WTC11 (cell line): ENCODE measurements around the gene MRPL23. TPM values are rescaled to one million over a fixed set of nuclear protein-coding genes. Genes with fewer than 3 reads are reported as not detected.

Experiments
- ATAC-seq: fragments of 200-7000 bp; cut with Tn5 transposase; 2 replicates; pipeline ENCODE4 v1.10.0; 2021; ENCODE audit warnings: mild to moderate bottlenecking, moderate library complexity
- CTCF ChIA-PET: fragments of 300-600 bp; sonication (Branson Sonifier 250); formaldehyde crosslinking; loops from one replicate; lab custom pipeline; 2021; ENCODE audit warnings: antibody characterized with exemption; lab: Charles Lee
- POLR2A ChIA-PET: fragments of 350-600 bp; sonication (Branson Sonifier 250); formaldehyde crosslinking; loops from one replicate; lab custom pipeline; 2021; ENCODE audit warnings: antibody characterized with exemption; lab: Charles Lee
- DNase-seq: peaks from one replicate; pipeline ENCODE4 v3.0.0; 2021; ENCODE audit warnings: low spot score
- H3K27ac Mint-ChIP-seq: 2 replicates; pipeline ENCODE4 v1.8.0; 2021; ENCODE audit warnings: mixed read lengths
- H3K27me3 Mint-ChIP-seq: 2 replicates; pipeline ENCODE4 v1.8.0; 2021; ENCODE audit warnings: low read depth, mild to moderate bottlenecking, moderate library complexity, mixed read lengths
- H3K36me3 Mint-ChIP-seq: 2 replicates; pipeline ENCODE4 v1.8.0; 2021; ENCODE audit warnings: mixed read lengths
- H3K4me1 Mint-ChIP-seq: 2 replicates; pipeline ENCODE4 v1.8.0; 2022; ENCODE audit warnings: mixed read lengths
- H3K4me3 Mint-ChIP-seq: 2 replicates; pipeline ENCODE4 v1.8.0; 2021; ENCODE audit warnings: mild to moderate bottlenecking, moderate library complexity, mixed read lengths
- H3K9me3 Mint-ChIP-seq: 2 replicates; pipeline ENCODE4 v1.8.0; 2021; ENCODE audit warnings: mixed read lengths
- ETV6 ChIP-seq: sonication (generic); formaldehyde crosslinking; IDR thresholded peaks from 2 replicates; pipeline ENCODE4 v1.8.1; 2022; ENCODE audit warnings: mild to moderate bottlenecking, missing genetic modification reagents
- GRHL2 ChIP-seq: fragments of 250-450 bp; sonication (Bioruptor Pico); IDR thresholded peaks from 2 replicates; pipeline ENCODE4 v1.8.0; 2022; ENCODE audit warnings: mild to moderate bottlenecking, moderate library complexity; ENCODE audit not compliant: insufficient replicate concordance, severe bottlenecking
- MXD4 ChIP-seq: fragments of 250-450 bp; sonication (Bioruptor Pico); IDR thresholded peaks from 2 replicates; pipeline ENCODE4 v1.8.0; 2021; ENCODE audit warnings: mild to moderate bottlenecking, moderate library complexity, borderline replicate concordance
- SMAD4 ChIP-seq: sonication (generic); formaldehyde crosslinking; IDR thresholded peaks from 2 replicates; pipeline ENCODE4 v1.8.0; 2022; ENCODE audit warnings: mild to moderate bottlenecking, missing genetic modification reagents
- TEAD1 ChIP-seq: sonication (generic); formaldehyde crosslinking; IDR thresholded peaks from 2 replicates; pipeline ENCODE4 v1.8.0; 2022; ENCODE audit warnings: mild to moderate bottlenecking, missing genetic modification reagents
- total RNA-seq: library from RNA; stranded (reverse); gene quantifications from 3 replicates; pipeline ENCODE4 v1.2.3, GENCODE V29; 2021
- TF ChIP-seq, protein P1 (sequence below): sonication (generic); formaldehyde crosslinking; IDR thresholded peaks from 2 replicates; pipeline ENCODE4 v1.8.0; 2022; ENCODE audit warnings: mild to moderate bottlenecking, missing genetic modification reagents
- TF ChIP-seq, protein P2 (sequence below): fragments of 250-450 bp; sonication (Bioruptor Pico); IDR thresholded peaks from 2 replicates; pipeline ENCODE4 v1.9.0; 2021; ENCODE audit warnings: moderate library complexity, mild to moderate bottlenecking, inconsistent platforms, borderline replicate concordance
- TF ChIP-seq, protein P3 (sequence below): sonication (generic); formaldehyde crosslinking; IDR thresholded peaks from 2 replicates; pipeline ENCODE4 v1.8.0; 2023; ENCODE audit warnings: missing genetic modification reagents, mild to moderate bottlenecking, borderline replicate concordance
- TF ChIP-seq, protein P4 (sequence below): sonication (generic); formaldehyde crosslinking; IDR thresholded peaks from 2 replicates; pipeline ENCODE4 v1.8.0; 2022; ENCODE audit warnings: mild to moderate bottlenecking, missing genetic modification reagents
- TF ChIP-seq, protein P5 (sequence below): fragments of 250-450 bp; sonication (Bioruptor Pico); IDR thresholded peaks from 2 replicates; pipeline ENCODE4 v1.8.0; 2021; ENCODE audit warnings: mild to moderate bottlenecking
- TF ChIP-seq, protein P6 (sequence below): fragments of 200-600 bp; IDR thresholded peaks from 2 replicates; pipeline ENCODE4 v1.8.0; 2022; ENCODE audit warnings: antibody characterized with exemption
- TF ChIP-seq, protein P7 (sequence below): sonication (generic); formaldehyde crosslinking; IDR thresholded peaks from 2 replicates; pipeline ENCODE4 v1.8.1; 2023; ENCODE audit warnings: mild to moderate bottlenecking, moderate library complexity, missing genetic modification reagents

Gene MRPL23
- total RNA-seq, 1 experiment from 2014 or later: 73.0 TPM

DNA sequence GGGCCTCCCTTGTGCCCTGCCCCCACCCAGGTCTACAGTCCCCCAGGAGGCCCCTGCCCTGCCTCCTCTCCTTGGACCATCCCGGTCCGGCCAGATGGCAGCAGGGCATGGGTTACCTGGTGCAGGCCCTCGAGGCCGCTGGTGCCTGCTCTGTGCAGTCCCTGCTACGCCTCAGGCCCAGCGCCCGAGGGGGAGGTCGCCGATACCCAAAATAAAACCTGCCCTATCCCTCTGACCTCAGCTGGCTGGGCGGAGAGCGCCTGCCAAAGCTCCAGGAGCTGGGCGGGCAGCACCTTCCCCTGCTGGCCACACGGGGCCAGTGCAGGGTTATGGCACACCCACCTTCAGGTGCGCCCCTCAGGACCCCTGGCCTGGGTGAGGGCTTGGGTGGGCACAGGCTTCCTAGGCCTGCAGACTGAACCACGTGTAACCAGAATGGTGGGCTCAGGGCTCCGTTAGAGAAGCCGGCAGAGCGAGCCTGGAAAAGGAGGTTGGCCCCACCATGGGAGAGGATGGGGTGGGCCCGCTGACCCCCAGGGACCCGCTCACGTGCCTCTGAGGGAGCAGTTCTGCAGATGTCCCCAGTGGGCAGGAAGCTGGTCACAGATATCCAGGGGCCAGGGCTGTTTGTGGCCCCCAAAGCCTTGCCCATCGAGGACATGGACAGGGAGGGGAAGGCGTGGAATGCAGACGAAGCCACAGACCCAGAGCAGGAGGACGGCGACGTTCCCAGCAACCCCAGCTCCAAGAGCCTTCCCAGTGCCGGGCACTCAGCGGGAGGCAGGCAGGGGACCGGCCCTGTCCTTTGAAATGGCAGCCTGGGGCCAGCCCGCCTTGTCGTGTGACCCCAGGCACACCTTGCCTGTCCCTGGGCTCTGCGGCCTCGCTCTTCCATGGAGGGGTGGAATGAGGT lies 29.4 kb upstream of the MRPL23 start (continued):
- TF ChIP-seq, protein P1, sequence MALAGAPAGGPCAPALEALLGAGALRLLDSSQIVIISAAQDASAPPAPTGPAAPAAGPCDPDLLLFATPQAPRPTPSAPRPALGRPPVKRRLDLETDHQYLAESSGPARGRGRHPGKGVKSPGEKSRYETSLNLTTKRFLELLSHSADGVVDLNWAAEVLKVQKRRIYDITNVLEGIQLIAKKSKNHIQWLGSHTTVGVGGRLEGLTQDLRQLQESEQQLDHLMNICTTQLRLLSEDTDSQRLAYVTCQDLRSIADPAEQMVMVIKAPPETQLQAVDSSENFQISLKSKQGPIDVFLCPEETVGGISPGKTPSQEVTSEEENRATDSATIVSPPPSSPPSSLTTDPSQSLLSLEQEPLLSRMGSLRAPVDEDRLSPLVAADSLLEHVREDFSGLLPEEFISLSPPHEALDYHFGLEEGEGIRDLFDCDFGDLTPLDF (CRISPR knock-in tag): no peak
- no peak for TF ChIP-seq MXD4 (CRISPR knock-in tag)
- TF ChIP-seq, protein P2, sequence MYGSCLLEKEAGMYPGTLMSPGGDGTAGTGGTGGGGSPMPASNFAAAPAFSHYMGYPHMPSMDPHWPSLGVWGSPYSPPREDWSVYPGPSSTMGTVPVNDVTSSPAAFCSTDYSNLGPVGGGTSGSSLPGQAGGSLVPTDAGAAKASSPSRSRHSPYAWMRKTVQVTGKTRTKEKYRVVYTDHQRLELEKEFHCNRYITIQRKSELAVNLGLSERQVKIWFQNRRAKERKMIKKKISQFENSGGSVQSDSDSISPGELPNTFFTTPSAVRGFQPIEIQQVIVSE (CRISPR knock-in tag): no peak

DNA sequence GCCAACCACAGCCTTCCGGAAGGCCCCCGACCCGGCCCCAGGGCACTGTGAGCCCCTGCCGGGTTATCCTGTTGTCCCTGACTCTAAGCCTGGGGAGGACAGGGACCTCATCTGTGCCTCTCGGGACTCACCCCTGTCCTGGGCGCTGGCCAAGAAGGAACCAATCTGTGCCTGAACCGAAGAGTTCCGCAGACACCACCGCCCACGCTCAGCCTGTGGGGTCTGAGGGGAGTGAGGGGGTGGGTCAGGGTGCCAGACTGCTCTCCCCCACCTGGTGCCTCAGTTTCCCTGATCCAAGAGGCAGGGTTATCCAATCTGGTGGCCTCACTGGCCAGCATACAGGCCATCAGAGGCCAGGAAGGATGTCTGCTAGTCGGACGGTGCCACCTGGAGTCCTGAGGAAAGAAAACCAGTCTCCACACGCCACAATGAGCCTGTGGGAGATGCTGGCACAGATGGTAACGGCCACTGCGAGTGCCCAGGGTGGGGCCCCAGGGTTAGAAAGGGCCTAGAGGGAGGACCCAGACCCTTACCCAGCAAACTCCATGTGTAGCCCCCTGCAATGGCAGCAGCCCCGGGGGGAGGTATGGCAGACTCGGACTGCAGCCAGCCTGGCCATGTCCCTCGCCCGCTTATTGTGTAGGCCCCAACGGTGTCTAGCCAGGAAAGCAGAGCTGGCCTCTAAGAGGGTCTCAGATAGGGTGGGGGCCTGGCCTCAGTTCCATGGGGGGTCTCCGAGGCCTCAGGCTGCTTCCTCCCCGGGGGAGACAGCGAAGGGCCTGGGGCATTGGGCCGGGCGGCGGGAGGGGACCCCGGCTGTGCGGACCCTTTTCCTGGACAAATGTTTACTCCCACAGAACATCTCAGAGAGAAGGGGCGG lies 28.5 kb upstream of the MRPL23 start:
- TF ChIP-seq, protein P3, sequence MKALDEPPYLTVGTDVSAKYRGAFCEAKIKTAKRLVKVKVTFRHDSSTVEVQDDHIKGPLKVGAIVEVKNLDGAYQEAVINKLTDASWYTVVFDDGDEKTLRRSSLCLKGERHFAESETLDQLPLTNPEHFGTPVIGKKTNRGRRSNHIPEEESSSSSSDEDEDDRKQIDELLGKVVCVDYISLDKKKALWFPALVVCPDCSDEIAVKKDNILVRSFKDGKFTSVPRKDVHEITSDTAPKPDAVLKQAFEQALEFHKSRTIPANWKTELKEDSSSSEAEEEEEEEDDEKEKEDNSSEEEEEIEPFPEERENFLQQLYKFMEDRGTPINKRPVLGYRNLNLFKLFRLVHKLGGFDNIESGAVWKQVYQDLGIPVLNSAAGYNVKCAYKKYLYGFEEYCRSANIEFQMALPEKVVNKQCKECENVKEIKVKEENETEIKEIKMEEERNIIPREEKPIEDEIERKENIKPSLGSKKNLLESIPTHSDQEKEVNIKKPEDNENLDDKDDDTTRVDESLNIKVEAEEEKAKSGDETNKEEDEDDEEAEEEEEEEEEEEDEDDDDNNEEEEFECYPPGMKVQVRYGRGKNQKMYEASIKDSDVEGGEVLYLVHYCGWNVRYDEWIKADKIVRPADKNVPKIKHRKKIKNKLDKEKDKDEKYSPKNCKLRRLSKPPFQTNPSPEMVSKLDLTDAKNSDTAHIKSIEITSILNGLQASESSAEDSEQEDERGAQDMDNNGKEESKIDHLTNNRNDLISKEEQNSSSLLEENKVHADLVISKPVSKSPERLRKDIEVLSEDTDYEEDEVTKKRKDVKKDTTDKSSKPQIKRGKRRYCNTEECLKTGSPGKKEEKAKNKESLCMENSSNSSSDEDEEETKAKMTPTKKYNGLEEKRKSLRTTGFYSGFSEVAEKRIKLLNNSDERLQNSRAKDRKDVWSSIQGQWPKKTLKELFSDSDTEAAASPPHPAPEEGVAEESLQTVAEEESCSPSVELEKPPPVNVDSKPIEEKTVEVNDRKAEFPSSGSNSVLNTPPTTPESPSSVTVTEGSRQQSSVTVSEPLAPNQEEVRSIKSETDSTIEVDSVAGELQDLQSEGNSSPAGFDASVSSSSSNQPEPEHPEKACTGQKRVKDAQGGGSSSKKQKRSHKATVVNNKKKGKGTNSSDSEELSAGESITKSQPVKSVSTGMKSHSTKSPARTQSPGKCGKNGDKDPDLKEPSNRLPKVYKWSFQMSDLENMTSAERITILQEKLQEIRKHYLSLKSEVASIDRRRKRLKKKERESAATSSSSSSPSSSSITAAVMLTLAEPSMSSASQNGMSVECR (CRISPR knock-in tag): no peak
- TF ChIP-seq, protein P2 (CRISPR knock-in tag): no peak
- TF ChIP-seq, protein P4, sequence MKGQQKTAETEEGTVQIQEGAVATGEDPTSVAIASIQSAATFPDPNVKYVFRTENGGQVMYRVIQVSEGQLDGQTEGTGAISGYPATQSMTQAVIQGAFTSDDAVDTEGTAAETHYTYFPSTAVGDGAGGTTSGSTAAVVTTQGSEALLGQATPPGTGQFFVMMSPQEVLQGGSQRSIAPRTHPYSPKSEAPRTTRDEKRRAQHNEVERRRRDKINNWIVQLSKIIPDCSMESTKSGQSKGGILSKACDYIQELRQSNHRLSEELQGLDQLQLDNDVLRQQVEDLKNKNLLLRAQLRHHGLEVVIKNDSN (CRISPR knock-in tag): no peak
- TF ChIP-seq SMAD4 (no peak), ETV6 (CRISPR knock-in tag) (no peak), TEAD1 (CRISPR knock-in tag) (no peak), GRHL2 (CRISPR knock-in tag) (no peak)
- TF ChIP-seq, protein P5, sequence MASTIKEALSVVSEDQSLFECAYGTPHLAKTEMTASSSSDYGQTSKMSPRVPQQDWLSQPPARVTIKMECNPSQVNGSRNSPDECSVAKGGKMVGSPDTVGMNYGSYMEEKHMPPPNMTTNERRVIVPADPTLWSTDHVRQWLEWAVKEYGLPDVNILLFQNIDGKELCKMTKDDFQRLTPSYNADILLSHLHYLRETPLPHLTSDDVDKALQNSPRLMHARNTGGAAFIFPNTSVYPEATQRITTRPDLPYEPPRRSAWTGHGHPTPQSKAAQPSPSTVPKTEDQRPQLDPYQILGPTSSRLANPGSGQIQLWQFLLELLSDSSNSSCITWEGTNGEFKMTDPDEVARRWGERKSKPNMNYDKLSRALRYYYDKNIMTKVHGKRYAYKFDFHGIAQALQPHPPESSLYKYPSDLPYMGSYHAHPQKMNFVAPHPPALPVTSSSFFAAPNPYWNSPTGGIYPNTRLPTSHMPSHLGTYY (CRISPR knock-in tag): no peak
- TF ChIP-seq, protein P6, sequence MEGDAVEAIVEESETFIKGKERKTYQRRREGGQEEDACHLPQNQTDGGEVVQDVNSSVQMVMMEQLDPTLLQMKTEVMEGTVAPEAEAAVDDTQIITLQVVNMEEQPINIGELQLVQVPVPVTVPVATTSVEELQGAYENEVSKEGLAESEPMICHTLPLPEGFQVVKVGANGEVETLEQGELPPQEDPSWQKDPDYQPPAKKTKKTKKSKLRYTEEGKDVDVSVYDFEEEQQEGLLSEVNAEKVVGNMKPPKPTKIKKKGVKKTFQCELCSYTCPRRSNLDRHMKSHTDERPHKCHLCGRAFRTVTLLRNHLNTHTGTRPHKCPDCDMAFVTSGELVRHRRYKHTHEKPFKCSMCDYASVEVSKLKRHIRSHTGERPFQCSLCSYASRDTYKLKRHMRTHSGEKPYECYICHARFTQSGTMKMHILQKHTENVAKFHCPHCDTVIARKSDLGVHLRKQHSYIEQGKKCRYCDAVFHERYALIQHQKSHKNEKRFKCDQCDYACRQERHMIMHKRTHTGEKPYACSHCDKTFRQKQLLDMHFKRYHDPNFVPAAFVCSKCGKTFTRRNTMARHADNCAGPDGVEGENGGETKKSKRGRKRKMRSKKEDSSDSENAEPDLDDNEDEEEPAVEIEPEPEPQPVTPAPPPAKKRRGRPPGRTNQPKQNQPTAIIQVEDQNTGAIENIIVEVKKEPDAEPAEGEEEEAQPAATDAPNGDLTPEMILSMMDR: no peak
- TF ChIP-seq, protein P7, sequence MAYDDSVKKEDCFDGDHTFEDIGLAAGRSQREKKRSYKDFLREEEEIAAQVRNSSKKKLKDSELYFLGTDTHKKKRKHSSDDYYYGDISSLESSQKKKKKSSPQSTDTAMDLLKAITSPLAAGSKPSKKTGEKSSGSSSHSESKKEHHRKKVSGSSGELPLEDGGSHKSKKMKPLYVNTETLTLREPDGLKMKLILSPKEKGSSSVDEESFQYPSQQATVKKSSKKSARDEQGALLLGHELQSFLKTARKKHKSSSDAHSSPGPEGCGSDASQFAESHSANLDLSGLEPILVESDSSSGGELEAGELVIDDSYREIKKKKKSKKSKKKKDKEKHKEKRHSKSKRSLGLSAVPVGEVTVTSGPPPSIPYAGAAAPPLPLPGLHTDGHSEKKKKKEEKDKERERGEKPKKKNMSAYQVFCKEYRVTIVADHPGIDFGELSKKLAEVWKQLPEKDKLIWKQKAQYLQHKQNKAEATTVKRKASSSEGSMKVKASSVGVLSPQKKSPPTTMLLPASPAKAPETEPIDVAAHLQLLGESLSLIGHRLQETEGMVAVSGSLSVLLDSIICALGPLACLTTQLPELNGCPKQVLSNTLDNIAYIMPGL (CRISPR knock-in tag): no peak
- TF ChIP-seq, protein P1 (CRISPR knock-in tag): no peak
- TF ChIP-seq, all 79 proteins: peak for 0
- Mint-ChIP-seq H3K27ac (no peak overlapping the region), H3K4me1 (no peaks in the 10 kb centered on the region), H3K9me3 (peaks cover 13% of the 10 kb centered on the region), H3K27me3 (no peaks in the 10 kb centered on the region; the same call in 1 of the 2 replicates), H3K4me3 (no peak overlapping the region), H3K36me3 (no peaks in the 10 kb centered on the region)
- ATAC-seq (no peak), DNase-seq (no peak)
- ChIA-PET POLR2A (no interaction called here), CTCF (interaction anchor here (0.9 to 2.5 kb wide), 13 partner anchors 27 to 266 kb away, joined by 3 to 27 read pairs (median 4); partner anchors contain the start of gene PRR33)
